ENCODE measurements around the gene PCYT2.
A peak's percentile ranks its signal among the peaks of the same experiment; 100 is the strongest.

Gene PCYT2

DNA sequence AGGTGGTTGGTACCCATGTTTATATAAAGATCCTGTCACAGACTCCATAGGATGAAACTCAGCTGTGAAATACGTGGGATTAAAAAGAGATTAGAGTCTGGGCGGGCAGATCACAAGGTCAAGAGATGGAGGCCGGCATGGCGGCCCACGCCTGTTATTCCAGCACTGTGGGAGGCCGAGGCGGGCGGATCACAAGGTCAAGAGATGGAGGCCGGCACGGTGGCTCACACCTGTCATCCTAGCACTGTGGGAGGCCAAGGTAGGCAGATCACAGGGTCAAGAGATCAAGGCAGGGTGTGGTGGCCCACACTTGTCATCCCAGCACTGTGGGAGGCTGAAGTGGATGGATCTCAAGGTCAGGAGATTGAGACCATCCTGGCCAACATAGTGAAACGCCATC, 15.8 kb downstream of the PCYT2 start:
- no peak for TF ChIP-seq EZH2 (IDR thresholded peaks at IDR 0.05; ENCODE audit: borderline replicate concordance, low read length)
- TF ChIP-seq, protein P1, sequence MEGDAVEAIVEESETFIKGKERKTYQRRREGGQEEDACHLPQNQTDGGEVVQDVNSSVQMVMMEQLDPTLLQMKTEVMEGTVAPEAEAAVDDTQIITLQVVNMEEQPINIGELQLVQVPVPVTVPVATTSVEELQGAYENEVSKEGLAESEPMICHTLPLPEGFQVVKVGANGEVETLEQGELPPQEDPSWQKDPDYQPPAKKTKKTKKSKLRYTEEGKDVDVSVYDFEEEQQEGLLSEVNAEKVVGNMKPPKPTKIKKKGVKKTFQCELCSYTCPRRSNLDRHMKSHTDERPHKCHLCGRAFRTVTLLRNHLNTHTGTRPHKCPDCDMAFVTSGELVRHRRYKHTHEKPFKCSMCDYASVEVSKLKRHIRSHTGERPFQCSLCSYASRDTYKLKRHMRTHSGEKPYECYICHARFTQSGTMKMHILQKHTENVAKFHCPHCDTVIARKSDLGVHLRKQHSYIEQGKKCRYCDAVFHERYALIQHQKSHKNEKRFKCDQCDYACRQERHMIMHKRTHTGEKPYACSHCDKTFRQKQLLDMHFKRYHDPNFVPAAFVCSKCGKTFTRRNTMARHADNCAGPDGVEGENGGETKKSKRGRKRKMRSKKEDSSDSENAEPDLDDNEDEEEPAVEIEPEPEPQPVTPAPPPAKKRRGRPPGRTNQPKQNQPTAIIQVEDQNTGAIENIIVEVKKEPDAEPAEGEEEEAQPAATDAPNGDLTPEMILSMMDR (IDR thresholded peaks at IDR 0.05; ENCODE audit: low read length), result no peak
- H3K9me2 ChIP-seq (ENCODE audit: low read depth, low read length), result no peaks in the 10 kb centered on the region
- H4K20me1 ChIP-seq (ENCODE audit: insufficient read depth, low read length), result no peaks in the 10 kb centered on the region
- no peak overlapping the region for H2AFZ ChIP-seq (ENCODE audit: low read length)
- H3K36me3 ChIP-seq (ENCODE audit: insufficient read depth, low read length), result peaks cover 44% of the 10 kb centered on the region
- H3K9ac ChIP-seq (ENCODE audit: low read length), result no peak overlapping the region
- peaks cover 7% of the 10 kb centered on the region for H3K79me2 ChIP-seq (ENCODE audit: insufficient read depth, low read length)
- H3K27ac ChIP-seq (ENCODE audit: low read depth, low read length, poor library complexity, severe bottlenecking), result no peak overlapping the region
- no peak overlapping the region for H3K4me2 ChIP-seq (ENCODE audit: low read length)
- H3F3A ChIP-seq (ENCODE audit: insufficient read depth, low read length), result 0 out of 2 replicates have a peak, but pooled peaks cover 2% of the 10 kb centered on the region
- no peak overlapping the region for H3K4me3 ChIP-seq (ENCODE audit: low read depth, low read length, poor library complexity, severe bottlenecking)
- H3K4me1 ChIP-seq (ENCODE audit: insufficient read depth, low read length, severe bottlenecking), result peaks cover 27% of the 10 kb centered on the region
- no peaks in the 10 kb centered on the region for H3K9me3 ChIP-seq (ENCODE audit: low read length)
- no peaks in the 10 kb centered on the region for H3K27me3 ChIP-seq (ENCODE audit: insufficient read depth, low read length)

DNA sequence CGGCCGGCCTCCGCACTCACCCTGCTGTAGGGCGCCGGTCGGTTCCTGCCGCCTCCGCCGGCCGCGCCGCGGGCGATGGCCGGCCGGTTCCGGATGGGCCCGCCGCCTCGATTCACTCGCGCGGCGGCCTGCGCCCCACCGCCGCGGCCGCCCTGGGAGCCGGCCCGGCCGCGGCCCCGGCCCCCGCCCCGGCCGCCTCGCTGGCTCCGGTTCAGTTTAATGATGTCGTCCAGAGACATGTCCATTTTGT, 20.0 kb downstream of the PCYT2 start:
- H3K9me2 ChIP-seq (ENCODE audit: low read depth, low read length), result no peaks in the 10 kb centered on the region
- H3K79me2 ChIP-seq (ENCODE audit: insufficient read depth, low read length), result peaks cover 17% of the 10 kb centered on the region
- H2AFZ ChIP-seq (ENCODE audit: low read length), result no peak overlapping the region
- H3K4me2 ChIP-seq (ENCODE audit: low read length), result 0 out of 2 replicates have a peak overlapping the region, but pooled peaks have one; percentile 89
- peak overlapping the region; percentile 80 for H3K9ac ChIP-seq (ENCODE audit: low read length)
- peaks cover 51% of the 10 kb centered on the region for H3K36me3 ChIP-seq (ENCODE audit: insufficient read depth, low read length)
- H3K4me3 ChIP-seq (ENCODE audit: low read depth, low read length, poor library complexity, severe bottlenecking), result peak overlapping the region; percentile 78
- H3F3A ChIP-seq (ENCODE audit: insufficient read depth, low read length), result 0 out of 2 replicates have a peak, but pooled peaks cover 2% of the 10 kb centered on the region
- no peaks in the 10 kb centered on the region for H3K27me3 ChIP-seq (ENCODE audit: insufficient read depth, low read length)
- peaks cover 36% of the 10 kb centered on the region for H3K4me1 ChIP-seq (ENCODE audit: insufficient read depth, low read length, severe bottlenecking)
- H4K20me1 ChIP-seq (ENCODE audit: insufficient read depth, low read length), result no peaks in the 10 kb centered on the region
- no peak for TF ChIP-seq EZH2 (IDR thresholded peaks at IDR 0.05; ENCODE audit: borderline replicate concordance, low read length)
- TF ChIP-seq, protein P1 (IDR thresholded peaks at IDR 0.05; ENCODE audit: low read length), result no peak
- no peaks in the 10 kb centered on the region for H3K9me3 ChIP-seq (ENCODE audit: low read length)
- no peak overlapping the region for H3K27ac ChIP-seq (ENCODE audit: low read depth, low read length, poor library complexity, severe bottlenecking)

DNA sequence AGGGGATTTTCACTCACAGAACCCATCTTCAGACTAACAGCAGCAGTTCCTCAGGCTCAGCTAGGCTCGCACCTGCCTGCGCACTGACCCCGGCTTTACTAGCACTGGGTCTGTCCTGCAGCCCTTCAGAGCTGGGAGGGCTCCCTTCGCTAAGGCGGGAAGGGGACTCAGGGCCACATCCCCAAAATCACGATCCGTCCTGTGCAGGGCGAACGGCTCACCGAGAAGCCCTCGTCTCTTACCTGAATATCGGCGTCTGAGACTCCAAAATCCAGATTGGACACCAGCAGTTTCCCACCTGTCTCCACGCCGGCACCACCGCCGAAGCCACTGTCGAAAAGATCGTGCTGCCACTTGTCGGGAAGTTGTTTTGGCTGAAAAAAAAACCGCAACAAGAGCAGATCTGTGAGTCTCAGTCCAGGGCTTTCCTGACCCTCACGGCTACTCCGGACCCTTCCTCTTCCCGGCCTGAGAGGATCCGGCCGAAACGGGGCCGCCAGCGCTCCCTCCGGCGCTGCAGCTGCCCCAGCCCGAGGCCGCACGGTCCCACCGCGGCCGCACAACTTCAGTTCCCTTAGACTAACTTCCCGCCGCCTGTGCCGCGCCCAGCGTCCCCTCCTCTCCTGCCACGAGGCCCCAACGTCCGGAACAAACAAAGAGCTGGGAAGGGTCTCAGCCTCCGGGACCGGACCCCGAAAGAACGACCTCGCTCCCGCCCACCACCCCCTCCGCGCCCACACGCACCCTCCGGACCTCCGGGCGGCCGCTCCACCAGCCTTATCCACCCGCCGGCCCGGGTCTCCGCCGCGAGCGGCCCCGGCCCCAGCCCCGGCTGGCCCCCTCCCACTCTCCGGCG, 20.5 kb downstream of the PCYT2 start:
- Histone ChIP-seq H3K36me3 (ENCODE audit: insufficient read depth, low read length) (peaks cover 56% of the 10 kb centered on the region), H4K20me1 (ENCODE audit: insufficient read depth, low read length) (no peaks in the 10 kb centered on the region), H3K79me2 (ENCODE audit: insufficient read depth, low read length) (peaks cover 17% of the 10 kb centered on the region)

More for the DNA sequence above, 20.5 kb downstream of the PCYT2 start:
- Histone ChIP-seq H3F3A (ENCODE audit: insufficient read depth, low read length) (0 out of 2 replicates have a peak, but pooled peaks cover 2% of the 10 kb centered on the region), H3K9me2 (ENCODE audit: low read depth, low read length) (no peaks in the 10 kb centered on the region), H3K9ac (ENCODE audit: low read length) (peak overlapping the region; percentile 80), H3K9me3 (ENCODE audit: low read length) (no peaks in the 10 kb centered on the region), H3K27ac (ENCODE audit: low read depth, low read length, poor library complexity, severe bottlenecking) (peak overlapping the region; percentile 37), H3K4me1 (ENCODE audit: insufficient read depth, low read length, severe bottlenecking) (peaks cover 36% of the 10 kb centered on the region), H2AFZ (ENCODE audit: low read length) (no peak overlapping the region), H3K4me2 (ENCODE audit: low read length) (peak overlapping the region; percentile 89), H3K4me3 (ENCODE audit: low read depth, low read length, poor library complexity, severe bottlenecking) (peak overlapping the region; percentile 78), H3K27me3 (ENCODE audit: insufficient read depth, low read length) (no peaks in the 10 kb centered on the region)
- TF ChIP-seq EZH2 (IDR thresholded peaks at IDR 0.05; ENCODE audit: borderline replicate concordance, low read length), result no peak
- TF ChIP-seq, protein P1 (IDR thresholded peaks at IDR 0.05; ENCODE audit: low read length), result no peak

All from OCI-LY1 (cell line).